HG02798 (cell line): Measurements from ENCODE around the gene MYL7.
"Not testable (repeated sequence)": the region's sequence is repeated elsewhere in the genome, so short reads cannot be mapped to it uniquely, and the experiment has no call there.

Source experiments
- ATAC-seq: cut with Tn5 transposase; IDR thresholded peaks from one replicate; pipeline ENCODE4 v1.9.1; 2021; ENCODE audit warnings: mild to moderate bottlenecking; ENCODE audit not compliant: unreplicated experiment, poor library complexity

The MYL7 gene, protein sequence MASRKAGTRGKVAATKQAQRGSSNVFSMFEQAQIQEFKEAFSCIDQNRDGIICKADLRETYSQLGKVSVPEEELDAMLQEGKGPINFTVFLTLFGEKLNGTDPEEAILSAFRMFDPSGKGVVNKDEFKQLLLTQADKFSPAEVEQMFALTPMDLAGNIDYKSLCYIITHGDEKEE

DNA sequence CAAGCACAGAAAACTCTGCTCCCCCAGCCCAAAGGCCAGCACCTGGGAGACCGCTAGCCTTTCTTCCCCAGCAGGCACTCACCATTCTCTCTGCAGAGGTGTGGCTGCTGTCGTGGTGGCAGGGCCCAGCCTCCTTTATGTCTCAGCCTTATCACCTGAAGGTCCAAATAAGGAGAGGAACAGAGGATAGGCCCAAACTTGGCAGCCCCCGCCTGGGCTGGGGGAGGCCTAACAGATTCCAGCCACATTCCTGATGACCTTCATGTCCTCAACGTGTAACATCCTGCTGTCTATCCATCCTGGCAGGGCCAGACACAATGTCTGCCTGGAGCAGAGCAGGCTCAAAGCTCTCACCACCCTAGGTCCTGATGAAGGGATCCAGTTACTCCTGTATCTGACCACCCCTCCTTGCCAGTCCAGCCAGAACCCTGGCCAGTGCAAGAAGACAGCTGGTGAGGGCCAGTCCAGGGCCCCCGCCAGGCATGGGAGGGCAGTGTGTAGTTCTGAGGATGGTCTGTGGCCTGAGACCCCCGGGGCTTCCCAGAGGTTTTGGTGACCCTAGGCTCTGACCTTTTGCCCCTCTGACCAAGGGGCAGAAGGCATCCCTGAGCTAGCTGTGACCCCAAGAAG is at the start of gene MYL7:
TSS of gene MYL7 (minus strand) at position 112 of the 630 bp plus-strand sequence. CDS start at position 85, 27 bp downstream.
- ATAC-seq = no peak

DNA sequence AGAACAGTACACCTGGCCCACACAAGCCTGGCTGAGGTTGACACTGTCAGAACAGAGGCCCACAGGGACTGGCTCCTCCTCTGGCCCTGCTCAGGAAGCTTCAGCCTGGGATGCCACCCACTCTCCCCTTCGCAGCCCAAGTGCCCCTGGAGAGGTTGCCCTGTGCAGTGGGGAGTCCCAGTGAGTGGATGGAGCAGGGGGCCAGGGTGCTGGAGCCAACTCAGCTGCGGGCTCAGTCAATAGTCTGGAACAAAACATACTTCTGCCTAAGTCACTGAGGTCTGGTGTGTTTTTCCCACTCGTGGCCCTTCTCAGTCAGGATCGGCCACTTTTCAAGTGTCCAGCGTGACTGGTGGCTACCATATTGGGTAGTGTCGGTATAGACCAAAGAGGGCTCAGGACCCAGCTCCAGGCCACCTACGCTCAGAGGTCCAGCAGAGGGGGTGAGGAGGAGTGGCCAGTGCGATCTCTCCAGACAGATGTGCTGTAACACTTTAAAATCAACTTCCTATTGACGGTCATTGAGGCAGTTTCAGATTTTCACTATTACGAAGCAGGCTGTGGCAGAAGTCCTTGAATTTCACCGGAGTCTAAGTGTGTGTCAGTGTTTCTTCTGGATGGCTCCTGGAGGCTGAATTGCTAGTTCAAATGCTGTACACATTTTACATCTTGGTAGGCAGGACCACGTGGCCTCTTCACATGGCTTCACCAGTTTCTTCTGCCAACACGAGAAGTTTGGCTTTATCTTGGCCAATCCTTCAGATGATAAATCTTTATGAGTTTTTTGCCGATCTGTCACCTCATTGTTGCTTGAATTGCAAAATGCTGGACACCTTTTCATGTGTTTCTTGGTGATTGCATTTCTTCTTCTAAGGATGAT is 49.1 kb upstream of the MYL7 start:
- no peak for ATAC-seq

DNA sequence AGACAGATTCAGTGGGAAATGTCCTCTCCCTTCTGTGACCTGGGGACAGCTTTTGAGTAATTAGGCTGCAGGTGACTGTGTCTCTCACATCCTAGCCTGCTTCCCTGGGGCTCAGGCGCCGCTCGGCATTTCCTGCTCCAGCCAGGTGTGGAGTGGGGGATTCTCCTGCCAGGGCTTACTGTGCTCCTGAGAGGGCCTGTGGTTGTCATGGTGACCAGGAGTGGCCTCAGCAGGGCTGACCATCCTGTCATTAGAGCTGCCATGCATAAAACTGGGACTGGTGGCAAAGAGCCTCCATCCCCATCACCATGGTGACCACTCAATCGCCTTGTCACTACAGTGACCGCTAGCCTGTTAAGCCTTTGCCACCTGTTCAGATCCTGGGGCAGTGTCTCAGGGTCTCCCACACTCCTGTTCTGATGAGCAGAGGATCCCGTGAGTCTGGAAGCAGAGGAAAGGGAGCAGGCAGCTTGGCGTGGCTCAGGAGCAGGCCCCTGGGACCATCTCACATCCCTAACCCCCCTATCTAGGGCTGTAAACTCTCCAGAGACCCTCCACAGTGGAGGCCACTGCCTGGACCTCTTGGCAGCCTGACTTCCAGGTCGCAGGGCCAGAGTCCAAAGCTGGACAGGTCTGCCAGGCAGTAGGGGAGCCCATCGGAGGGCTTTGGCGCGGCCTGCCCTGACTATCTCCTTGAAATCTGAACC is 48.3 kb upstream of the MYL7 start, which contains the start of gene GCK:
TSS of gene GCK (minus strand) at position 154 of the 707 bp plus-strand sequence. CDS start 486 bp downstream, outside the sequence.
- no peak for ATAC-seq

DNA sequence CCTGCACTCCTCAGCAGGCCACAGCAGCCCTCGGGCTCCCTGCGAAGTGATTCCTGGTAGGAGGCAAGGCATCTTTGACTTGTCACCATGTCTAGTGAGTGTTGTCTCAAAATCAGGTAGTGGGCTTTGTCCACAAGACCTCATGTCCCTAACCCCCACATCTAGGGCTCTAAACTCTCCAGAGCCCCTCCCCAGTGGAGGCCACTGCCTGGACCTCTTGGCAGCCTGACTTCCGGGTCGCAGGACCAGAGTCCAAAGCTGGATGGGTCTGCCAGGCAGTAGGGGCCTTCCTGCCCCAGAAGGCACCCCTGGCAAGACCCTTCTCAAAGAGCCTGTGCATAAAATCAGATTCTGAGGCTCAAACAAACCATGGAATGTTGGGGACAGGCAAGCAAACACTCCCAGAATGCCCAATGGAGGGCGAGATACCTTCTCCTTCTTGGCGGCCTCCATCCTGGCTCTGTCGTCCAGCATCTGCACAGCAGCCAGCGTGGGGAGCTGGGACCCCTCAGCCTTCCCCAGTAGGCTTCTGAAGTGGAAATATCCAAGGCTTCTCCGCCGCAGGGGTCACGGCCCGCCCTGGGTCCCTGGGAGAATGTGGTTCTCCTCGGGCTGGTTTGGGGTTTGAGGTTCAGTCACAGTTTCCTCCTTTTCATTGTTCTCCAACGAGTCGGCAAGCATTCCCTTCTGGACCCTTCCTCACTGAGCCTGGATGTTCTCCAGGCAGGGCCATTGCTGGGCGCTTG is 47.5 kb upstream of the MYL7 start:
- no peak for ATAC-seq

DNA sequence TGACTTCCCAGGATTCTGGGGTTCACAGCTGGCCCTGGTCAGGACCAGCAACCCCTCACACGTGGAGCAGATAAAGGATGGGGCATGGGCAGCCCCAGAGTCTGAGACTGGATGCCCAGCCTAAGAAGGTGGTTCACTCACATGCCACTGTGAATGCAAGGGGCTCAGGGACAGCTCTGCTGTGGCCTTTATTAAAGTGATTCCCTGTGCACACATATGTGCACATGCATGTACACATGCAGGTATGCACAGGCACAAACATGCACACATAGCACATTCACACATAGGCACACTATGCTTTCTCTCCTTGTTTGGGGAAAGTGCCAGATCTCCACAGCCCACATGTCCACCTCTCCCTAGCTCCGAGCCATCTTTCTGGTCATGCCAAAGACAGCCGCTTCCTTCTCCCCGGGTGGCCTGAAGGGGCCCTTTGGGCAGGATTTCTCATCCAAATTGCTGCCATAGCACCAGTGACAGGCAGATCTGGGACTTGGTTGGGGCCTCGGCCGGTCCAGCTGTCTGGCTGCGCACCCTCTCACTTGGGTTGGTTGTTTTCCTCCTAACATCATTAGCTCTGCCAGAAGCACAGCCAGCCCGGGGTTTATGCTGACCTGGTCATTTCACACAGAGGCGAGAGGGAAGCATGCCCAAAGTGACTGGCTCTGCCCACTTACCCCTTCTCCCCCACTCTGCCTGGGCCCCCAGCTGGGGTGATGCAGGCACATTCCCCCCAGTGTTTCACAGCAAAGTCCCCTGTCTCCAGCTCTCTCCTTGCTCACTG is 46.7 kb upstream of the MYL7 start:
- ATAC-seq = no peak

DNA sequence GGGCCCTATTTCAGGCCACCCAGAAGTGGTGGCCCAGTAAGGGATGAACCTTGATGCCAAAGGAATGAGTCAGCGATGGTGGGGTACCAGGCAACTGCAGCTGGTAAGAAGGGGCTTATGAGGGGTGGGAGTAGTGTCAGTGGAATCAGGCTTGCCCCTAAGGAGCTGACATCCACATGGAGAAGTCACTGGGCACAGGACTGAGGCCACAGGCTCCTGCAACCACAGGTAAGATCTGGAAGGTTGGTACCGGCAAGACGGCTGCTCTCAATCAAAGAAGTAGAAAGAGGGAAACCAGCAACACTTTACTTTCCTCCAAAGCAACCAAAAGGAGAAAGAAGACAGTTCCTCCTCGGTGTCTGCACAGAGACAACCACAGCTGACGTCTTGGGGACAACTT is 45.6 kb upstream of the MYL7 start:
- no peak for ATAC-seq

DNA sequence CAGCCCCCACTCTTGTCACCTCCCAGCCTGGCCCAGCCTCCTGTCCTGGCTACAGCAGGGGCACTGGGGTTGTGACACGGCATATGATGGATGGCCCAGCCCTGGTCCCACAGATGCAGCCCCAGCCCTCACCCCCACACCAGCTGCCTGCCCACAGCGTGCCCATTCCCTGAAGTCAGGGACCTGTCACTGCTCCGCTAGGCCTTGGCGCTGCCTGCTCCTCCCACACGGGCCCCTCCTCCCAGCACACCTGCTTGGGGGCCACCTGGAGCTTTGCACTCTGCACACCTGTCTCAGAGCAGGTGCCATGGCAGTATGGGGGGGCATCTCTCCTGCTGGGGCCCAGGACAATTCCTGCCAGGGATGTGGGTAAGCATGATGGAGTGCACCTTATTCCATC is 44.6 kb upstream of the MYL7 start:
- no peak for ATAC-seq

DNA sequence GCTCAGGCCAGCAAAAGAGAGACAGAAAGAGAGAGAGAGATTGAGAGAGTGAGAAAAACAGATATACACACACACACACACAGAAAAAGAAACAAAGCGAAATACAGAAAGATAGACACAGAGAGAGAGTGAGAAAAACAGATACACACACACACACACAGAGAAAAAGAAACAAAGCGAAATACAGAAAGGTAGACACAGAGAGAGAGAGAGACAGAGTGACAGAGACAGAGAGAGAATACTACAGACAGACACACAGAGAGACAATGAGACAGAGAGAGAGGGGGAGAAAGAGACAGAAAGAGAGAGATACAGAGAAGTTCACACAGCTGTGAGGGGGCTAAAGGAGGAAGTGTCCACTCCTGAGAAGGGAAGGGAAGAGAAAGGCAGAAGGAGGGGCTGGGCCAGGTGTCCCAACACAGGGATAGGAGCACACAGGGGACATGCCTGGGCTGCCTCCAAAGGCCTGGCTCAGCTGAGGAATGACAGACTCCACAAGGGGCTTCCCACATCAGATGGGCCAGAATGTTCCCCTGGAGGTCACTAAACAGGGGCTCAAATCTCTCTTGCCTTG is 43.8 kb upstream of the MYL7 start:
- no peak for ATAC-seq

DNA sequence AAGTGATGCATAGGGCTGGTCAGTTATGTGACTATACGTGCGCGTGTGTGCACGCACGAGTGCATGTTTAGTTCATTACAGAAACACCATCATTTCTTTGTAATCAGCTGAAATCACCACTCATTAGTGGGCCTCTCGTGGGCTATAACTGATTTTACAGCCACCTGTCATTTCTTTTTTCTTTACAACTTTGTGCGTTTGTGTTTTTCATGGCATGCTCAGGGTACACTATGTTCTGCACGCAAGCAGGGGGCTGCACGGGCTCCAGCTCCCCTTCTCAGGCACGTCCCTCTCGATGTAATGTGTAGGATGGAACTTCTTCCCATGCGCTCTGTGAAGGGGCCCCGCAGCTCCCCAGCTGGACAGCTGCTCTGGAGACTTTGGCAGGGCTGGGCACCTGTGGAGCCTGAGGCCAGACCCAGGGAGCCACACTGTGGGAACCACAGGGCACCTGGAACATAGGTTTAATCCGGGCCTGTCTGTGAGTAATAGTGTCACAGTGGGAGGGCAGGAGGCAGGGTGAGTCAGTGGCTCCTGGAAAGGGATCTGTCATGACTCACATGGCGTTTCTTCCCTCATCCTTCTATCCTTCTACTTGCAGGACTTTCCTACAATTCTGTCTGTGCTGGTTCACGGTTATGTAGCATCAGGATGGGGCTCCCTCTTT is 43.2 kb upstream of the MYL7 start:
- ATAC-seq = no peak

DNA sequence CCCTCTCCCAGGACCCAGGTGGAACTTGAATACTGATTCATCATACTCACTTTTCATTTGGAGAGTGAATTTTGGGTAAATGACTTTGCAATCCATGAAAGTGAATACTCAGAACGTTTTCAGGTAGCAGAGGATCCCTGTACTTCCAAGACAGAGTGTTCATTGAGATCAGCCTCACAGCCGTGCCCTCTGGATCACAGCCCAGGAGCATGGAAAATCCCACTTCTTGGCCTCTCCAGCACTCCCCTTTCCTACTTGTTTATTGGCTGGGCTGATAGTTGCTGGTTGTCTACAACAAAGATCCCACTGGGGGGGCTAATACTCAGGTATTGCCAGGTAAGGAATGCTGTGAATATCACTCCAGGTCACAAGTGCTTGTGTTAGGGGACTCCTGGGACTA is 42.3 kb upstream of the MYL7 start:
- ATAC-seq = no peak

DNA sequence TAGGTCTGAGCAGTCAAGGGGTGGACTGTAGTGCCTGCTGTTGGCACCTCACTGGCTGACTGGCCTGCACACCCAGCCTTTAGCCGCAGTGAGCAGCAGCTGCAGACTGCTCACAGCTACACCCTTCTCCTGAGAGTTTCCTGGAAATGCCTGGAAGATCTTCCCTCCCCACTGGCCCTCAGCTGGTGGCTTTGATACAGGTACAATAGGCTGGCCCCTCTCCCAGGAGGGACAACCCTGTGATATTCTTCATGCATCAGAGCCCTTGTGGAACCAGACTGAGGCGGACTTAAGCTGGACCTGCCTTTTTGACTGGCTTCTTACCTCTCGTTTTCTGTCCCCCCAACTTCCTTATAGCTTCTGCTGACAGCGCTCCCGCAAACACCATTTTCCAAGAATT is 41.7 kb upstream of the MYL7 start:
- no peak for ATAC-seq

DNA sequence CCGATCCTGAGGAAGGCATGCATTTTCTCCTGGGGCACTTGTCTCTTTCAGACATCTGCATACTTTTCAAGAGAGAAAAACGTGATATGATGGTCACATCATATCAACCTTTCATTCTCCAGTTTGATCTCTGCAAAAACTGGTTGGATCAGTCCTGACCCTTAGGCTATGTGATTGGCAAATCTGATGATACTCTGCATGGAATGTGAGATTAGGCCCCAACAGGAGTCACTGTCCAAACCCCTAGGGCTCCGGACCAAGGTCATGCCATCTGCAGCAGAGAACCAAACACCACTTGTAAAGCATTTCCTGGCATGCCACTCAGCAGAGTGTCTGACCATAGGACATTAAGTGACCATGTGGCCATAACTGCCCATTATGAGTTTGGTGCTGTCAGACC is 39.5 kb upstream of the MYL7 start:
- ATAC-seq = no peak

DNA sequence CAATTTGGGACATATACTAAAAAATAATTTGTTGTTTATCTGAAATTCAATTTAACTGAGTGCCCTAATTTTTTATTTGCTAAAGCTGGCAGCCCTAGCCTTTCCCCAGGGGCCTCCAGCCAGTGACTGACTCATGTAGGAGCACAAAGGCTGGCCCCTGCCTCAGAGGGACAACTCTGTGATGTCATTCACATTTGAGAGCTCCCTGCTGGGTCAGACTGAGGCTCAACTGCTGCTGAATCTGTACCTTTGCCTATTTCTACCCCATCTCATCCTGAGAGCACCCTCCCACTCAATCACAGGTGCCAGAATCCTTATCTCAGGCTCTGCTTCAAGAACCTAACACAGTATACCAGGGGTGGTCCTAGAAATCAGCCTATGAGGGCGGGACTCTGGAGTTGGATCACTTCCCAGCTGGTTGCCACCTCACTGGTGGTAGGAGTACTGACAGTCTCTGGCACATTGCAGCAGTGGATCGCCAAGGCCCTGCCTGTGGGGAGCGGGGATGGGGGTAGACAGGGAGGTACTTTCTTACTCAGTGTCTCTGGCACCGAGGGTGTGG is 36.5 kb upstream of the MYL7 start:
- no peak for ATAC-seq

DNA sequence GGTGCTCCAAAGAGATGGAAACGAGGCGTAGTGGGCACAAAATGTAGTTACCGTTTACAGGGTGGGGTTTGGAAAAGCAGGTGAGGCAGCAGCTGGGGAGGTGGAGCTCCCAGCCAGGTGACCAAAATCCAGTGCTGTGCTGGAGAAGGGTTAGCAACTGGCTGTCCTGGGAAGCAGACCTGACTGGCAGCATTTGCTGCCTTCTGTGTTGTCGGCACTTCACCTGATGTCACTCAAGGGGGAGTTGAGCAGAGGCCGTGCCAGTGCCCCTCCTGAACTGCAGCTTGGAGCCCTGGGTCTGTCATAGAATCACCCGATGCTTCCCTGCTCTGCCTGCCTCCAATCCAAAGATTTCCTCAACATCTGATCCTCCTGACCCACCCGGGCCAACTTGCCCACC is 35.4 kb upstream of the MYL7 start:
- ATAC-seq = no peak

DNA sequence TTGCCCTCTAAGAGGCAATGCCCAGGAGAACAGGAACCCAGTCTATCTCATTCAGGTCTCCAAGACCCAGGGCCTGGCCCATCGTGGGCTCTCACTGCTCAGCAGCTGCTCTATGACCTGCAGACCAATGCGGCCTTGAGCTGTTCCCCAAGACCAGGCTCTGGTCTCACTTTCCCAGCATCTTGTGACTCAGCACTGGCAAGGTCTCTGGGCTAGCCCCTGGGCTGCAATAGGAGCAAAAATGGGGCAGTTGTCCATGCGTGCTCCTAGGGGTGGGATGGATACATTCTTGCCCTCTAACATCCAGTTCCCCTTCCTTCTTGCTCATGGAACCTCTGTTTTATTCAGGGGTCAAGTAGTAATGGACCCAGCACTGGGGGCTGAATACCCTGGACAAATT is 34.6 kb upstream of the MYL7 start:
- no peak for ATAC-seq

DNA sequence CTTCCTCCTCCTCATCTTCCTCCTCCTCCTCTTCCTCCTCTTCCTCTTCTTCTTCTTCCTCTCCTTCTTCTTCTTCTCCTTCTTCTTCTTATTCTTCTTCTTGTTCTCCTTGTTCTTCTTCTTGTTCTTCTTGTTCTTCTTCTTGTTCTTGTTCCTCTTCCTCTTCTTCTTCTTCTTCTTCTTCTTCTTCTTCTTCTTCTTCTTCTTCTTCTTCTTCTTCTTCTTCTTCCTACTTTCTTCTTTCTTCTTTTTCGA is 33.5 kb upstream of the MYL7 start:
- not testable (repeated sequence) for ATAC-seq

DNA sequence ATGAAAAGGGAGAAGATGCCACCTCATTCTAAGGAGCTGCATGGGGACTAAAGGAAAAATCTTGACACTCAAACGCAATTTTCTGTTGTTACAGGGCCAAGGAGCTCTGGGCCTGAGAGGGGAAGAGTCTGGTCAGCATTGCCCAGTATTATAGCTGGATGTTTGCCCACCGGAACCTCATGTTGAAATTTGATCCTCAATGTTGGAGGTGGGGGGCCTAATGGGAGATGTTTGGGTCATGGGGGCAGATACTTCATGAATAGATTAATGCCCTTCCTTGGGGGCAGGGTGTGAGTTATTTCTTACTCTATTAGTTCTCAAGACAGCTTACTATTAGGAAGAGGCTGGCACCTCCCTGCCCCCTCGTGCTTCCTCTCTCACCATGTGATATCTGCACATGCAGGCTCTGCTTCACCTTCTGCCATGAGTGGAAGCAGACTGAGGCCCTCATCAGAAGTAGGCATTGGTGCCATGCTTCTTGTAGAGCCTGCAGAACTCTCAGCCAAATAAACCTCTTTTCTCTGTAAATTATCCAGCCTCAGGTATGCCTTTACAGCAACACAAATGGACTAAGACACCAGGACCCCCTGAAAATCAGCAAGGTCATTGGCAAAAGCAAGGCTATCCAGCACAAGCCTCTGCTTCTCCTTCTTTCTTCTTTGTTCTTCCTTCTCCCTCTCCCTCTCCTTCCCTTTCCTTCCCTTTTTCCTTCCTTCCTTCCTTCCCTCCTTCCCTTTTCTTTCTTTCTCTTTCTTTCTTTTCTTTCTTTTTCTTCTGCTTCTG is 33.0 kb upstream of the MYL7 start:
- no peak for ATAC-seq
